ENCODE results near the gene XRN1. TPM values are rescaled to one million over a fixed set of nuclear protein-coding genes. Genes with fewer than 3 reads are reported as not detected.

The XRN1 gene
- total and polyA plus RNA-seq, 8 donors = 3.5 to 23.4 (median 18.2) TPM

- FAIRE-seq (no peak), DNase-seq (no peak), ATAC-seq (no peak)
- Histone ChIP-seq H3K27me3 (no peaks in the 10 kb centered on the region), H3K36me3 (peaks cover 0 to 42% (median 10%) of the 10 kb centered on the region in 3 donors), H3K4me3 (no peak overlapping the region), H3K27ac (no peak overlapping the region), H3K9me3 (no peaks in the 10 kb centered on the region), H3K4me1 (no peaks in the 10 kb centered on the region)
- intact Hi-C loops (cut with DNase I) = no loop called here
- WGBS, 2 donors = 96 to 97% methylated on average over 4 of the region's 4 CpGs
- TF ChIP-seq CTCF (IDR thresholded peaks at IDR 0.05) = no peak
Measured at GRCh38 chr3:142484912-142485435, 37.1 kb upstream of the XRN1 start.

- ATAC-seq (no peak), FAIRE-seq (no peak)
Measured at GRCh38 chr3:142481196-142481595, 33.4 kb upstream of the XRN1 start.

GRCh38 chr3:142470826-142471225, 23.0 kb upstream of the XRN1 start:
- Histone ChIP-seq H3K4me1 (no peaks in the 10 kb centered on the region), H3K27me3 (no peaks in the 10 kb centered on the region), H3K4me3 (no peak overlapping the region), H3K9me3 (no peaks in the 10 kb centered on the region), H3K27ac (no peak overlapping the region), H3K36me3 (no peaks in the 10 kb centered on the region)
- DNase-seq (no peak), ATAC-seq (no peak), FAIRE-seq (no peak)
- TF ChIP-seq CTCF (IDR thresholded peaks at IDR 0.05) = no peak
- intact Hi-C loops (cut with DNase I) = no loop called here
- WGBS, 2 donors = 94 to 98% methylated on average over 4 of the region's 4 CpGs

More at GRCh38 chr3:142481196-142481595, 33.4 kb upstream of the XRN1 start:
- no peaks in the 10 kb centered on the region for H3K4me1 ChIP-seq
- 97 to 98% methylated on average over 2 of the region's 2 CpGs for WGBS, 2 donors
- no peak for TF ChIP-seq CTCF (IDR thresholded peaks at IDR 0.05)
- H3K27me3 ChIP-seq = no peaks in the 10 kb centered on the region
- no peak overlapping the region for H3K4me3 ChIP-seq
- H3K36me3 ChIP-seq = peaks cover 0 to 28% (median 10%) of the 10 kb centered on the region in 3 donors
- no peak for DNase-seq
- intact Hi-C loops (cut with DNase I) = no loop called here
- no peaks in the 10 kb centered on the region for H3K9me3 ChIP-seq
- H3K27ac ChIP-seq = no peak overlapping the region

GRCh38 chr3:142468456-142468855, 20.6 kb upstream of the XRN1 start:
- WGBS, 2 donors = 92 to 98% methylated on average over 4 of the region's 4 CpGs

More at GRCh38 chr3:142468456-142468855, 20.6 kb upstream of the XRN1 start:
- no peak overlapping the region for H3K4me3 ChIP-seq
- H3K27me3 ChIP-seq = no peaks in the 10 kb centered on the region
- DNase-seq (no peak), FAIRE-seq (no peak), ATAC-seq (no peak)
- no peaks in the 10 kb centered on the region for H3K9me3 ChIP-seq
- H3K4me1 ChIP-seq = no peaks in the 10 kb centered on the region
- intact Hi-C loops (cut with DNase I) = no loop called here
- no peak for TF ChIP-seq CTCF (IDR thresholded peaks at IDR 0.05)
- no peaks in the 10 kb centered on the region for H3K36me3 ChIP-seq
- no peak overlapping the region for H3K27ac ChIP-seq
